ENCODE data around the gene C1orf52. TPM values are rescaled to one million over a fixed set of nuclear protein-coding genes. Genes with fewer than 3 reads are reported as not detected.
A peak's percentile ranks its signal among the peaks of the same experiment; 100 is the strongest.

C1orf52 gene
- total and polyA plus RNA-seq, 9 of the 15 experiments (the other 6 are each of a cell fraction or from before 2014, with no cell fraction given): 17.0 to 38.5 (median 33.0) TPM

DNA sequence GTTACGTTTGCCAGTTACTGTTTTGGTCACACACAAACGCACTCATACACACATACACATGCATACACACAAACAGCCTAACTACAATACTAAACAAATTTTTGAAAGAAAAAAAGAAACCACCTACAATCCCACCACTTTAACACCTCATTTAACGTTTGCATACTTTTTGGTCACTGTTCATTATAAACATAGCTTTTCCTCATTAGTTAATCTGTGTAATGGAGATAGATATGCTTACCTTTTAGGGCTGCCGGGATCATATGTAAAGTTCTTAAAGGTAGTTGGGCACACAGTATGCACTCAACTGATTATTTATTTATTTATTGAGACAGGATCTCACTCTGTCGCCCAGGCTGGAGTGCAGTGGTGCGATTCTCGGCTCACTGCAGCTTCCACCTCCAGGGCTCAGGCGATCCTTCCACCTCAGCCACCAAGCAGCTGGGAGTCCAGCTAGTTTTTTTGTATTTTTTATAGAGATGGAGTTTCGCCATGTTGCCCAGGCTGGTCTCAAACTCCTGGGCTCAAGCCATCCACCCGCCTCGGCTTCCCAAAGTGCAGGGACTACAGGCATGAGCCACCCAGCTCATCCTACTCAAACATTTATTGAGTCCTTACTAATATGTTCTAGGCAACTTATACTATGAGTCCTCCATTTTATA, 17.6 kb upstream of the C1orf52 start (continued):
- TF ChIP-seq MYBL2 (IDR thresholded peaks at IDR 0.05; ENCODE audit: low read depth) (no peak), MYBL2 (CRISPR knock-in tag; IDR thresholded peaks at IDR 0.05; ENCODE audit: borderline replicate concordance) (no peak), MXI1 (IDR thresholded peaks at IDR 0.05; ENCODE audit: low read depth, low read length) (no peak), ZNF589 (CRISPR knock-in tag; IDR thresholded peaks at IDR 0.05; ENCODE audit: low read depth) (peak; percentile 36; the same call in 1 of the 2 replicates), PML (IDR thresholded peaks at IDR 0.05; ENCODE audit: low read length) (no peak), MCM7 (IDR thresholded peaks at IDR 0.05) (no peak), C11orf30 (IDR thresholded peaks at IDR 0.05; ENCODE audit: low read depth) (no peak), ZFX (CRISPR knock-in tag; IDR thresholded peaks at IDR 0.05) (no peak), TBP (optimal IDR thresholded peaks at IDR 0.05; ENCODE audit: low read depth, low read length) (no peak), NBN (IDR thresholded peaks at IDR 0.05; ENCODE audit: low read depth) (peak; percentile 55; the same call in 1 of the 2 replicates), SPI1 (IDR thresholded peaks at IDR 0.05; ENCODE audit: borderline replicate concordance, low read depth, low read length) (no peak), THRAP3 (IDR thresholded peaks at IDR 0.05; ENCODE audit: borderline replicate concordance) (no peak), DPF2 (IDR thresholded peaks at IDR 0.05) (peak; percentile 49; the same call in 1 of the 2 replicates), TRIM28 (IDR thresholded peaks at IDR 0.05) (peak; percentile 41; the same call in 1 of the 2 replicates), NFE2L1 (tag; IDR thresholded peaks at IDR 0.05; ENCODE audit: borderline replicate concordance, low read depth) (no peak), HDAC6 (IDR thresholded peaks at IDR 0.05; ENCODE audit: low read depth, low read length) (no peak), ZKSCAN1 (IDR thresholded peaks at IDR 0.05; ENCODE audit: low read depth, low read length) (no peak), RFX5 (IDR thresholded peaks at IDR 0.05; ENCODE audit: low read depth, low read length) (no peak), RHOXF2B (CRISPR knock-in tag; conservative IDR thresholded peaks at IDR 0.05) (no peak), COPS2 (conservative IDR thresholded peaks at IDR 0.05) (no peak), ZNF197 (CRISPR knock-in tag; IDR thresholded peaks at IDR 0.05; ENCODE audit: low read depth) (no peak), SMARCB1 (IDR thresholded peaks at IDR 0.05; ENCODE audit: insufficient read length, low read depth) (no peak), STAG1 (CRISPR knock-in tag; IDR thresholded peaks at IDR 0.05; ENCODE audit: borderline replicate concordance) (no peak)
- TF ChIP-seq, protein P1, sequence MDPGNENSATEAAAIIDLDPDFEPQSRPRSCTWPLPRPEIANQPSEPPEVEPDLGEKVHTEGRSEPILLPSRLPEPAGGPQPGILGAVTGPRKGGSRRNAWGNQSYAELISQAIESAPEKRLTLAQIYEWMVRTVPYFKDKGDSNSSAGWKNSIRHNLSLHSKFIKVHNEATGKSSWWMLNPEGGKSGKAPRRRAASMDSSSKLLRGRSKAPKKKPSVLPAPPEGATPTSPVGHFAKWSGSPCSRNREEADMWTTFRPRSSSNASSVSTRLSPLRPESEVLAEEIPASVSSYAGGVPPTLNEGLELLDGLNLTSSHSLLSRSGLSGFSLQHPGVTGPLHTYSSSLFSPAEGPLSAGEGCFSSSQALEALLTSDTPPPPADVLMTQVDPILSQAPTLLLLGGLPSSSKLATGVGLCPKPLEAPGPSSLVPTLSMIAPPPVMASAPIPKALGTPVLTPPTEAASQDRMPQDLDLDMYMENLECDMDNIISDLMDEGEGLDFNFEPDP (CRISPR knock-in tag; IDR thresholded peaks at IDR 0.05): no peak
- TF ChIP-seq, protein P2, sequence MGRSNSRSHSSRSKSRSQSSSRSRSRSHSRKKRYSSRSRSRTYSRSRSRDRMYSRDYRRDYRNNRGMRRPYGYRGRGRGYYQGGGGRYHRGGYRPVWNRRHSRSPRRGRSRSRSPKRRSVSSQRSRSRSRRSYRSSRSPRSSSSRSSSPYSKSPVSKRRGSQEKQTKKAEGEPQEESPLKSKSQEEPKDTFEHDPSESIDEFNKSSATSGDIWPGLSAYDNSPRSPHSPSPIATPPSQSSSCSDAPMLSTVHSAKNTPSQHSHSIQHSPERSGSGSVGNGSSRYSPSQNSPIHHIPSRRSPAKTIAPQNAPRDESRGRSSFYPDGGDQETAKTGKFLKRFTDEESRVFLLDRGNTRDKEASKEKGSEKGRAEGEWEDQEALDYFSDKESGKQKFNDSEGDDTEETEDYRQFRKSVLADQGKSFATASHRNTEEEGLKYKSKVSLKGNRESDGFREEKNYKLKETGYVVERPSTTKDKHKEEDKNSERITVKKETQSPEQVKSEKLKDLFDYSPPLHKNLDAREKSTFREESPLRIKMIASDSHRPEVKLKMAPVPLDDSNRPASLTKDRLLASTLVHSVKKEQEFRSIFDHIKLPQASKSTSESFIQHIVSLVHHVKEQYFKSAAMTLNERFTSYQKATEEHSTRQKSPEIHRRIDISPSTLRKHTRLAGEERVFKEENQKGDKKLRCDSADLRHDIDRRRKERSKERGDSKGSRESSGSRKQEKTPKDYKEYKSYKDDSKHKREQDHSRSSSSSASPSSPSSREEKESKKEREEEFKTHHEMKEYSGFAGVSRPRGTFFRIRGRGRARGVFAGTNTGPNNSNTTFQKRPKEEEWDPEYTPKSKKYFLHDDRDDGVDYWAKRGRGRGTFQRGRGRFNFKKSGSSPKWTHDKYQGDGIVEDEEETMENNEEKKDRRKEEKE (IDR thresholded peaks at IDR 0.05; ENCODE audit: borderline replicate concordance in 1 of 2, control insufficient read depth in 1 of 2, low read depth in 2 of 2, low read length in 1 of 2): no peak
- TF ChIP-seq, protein P3, sequence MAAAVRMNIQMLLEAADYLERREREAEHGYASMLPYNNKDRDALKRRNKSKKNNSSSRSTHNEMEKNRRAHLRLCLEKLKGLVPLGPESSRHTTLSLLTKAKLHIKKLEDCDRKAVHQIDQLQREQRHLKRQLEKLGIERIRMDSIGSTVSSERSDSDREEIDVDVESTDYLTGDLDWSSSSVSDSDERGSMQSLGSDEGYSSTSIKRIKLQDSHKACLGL (CRISPR knock-in tag; IDR thresholded peaks at IDR 0.05; ENCODE audit: borderline replicate concordance, poor library complexity, severe bottlenecking): no peak
